Measurements from ENCODE around the gene RXYLT1.
A peak's percentile ranks its signal among the peaks of the same experiment; 100 is the strongest.
"Not testable (repeated sequence)": the region's sequence is repeated elsewhere in the genome, so short reads cannot be mapped to it uniquely, and the experiment has no call there.

Gene RXYLT1, protein sequence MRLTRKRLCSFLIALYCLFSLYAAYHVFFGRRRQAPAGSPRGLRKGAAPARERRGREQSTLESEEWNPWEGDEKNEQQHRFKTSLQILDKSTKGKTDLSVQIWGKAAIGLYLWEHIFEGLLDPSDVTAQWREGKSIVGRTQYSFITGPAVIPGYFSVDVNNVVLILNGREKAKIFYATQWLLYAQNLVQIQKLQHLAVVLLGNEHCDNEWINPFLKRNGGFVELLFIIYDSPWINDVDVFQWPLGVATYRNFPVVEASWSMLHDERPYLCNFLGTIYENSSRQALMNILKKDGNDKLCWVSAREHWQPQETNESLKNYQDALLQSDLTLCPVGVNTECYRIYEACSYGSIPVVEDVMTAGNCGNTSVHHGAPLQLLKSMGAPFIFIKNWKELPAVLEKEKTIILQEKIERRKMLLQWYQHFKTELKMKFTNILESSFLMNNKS

GRCh38 chr12:63779498-63780481, at the start of gene RXYLT1:
Gene RXYLT1, plus strand, starts transcription at chr12:63779909. Its CDS starts 52 bp downstream, at chr12:63779961.
- intact Hi-C loops (cut with micrococcal nuclease) = no loop called here

GRCh38 chr12:63732779-63733178, 46.9 kb upstream of the RXYLT1 start:
- H3K9me3 Mint-ChIP-seq; H3K36me3 Mint-ChIP-seq (ENCODE audit: low read depth); H3K27me3 Mint-ChIP-seq; intact Hi-C loops (cut with micrococcal nuclease); H3K4me1 Mint-ChIP-seq (ENCODE audit: low read depth); H3K27ac Mint-ChIP-seq; H3K4me3 Mint-ChIP-seq: not testable (repeated sequence)

More at GRCh38 chr12:63779498-63780481, at the start of gene RXYLT1:
- Mint-ChIP-seq H3K27me3 (no peaks in the 10 kb centered on the region), H3K27ac (peak within 1 kb of the TSS; percentile 94), H3K36me3 (ENCODE audit: low read depth) (peaks cover 19% of the 10 kb centered on the region), H3K4me1 (ENCODE audit: low read depth) (peaks cover 11% of the 10 kb centered on the region), H3K4me3 (peak within 1 kb of the TSS; percentile 91), H3K9me3 (no peaks in the 10 kb centered on the region)

GRCh38 chr12:63733585-63733984, 46.1 kb upstream of the RXYLT1 start:
- intact Hi-C loops (cut with micrococcal nuclease); H3K27me3 Mint-ChIP-seq; H3K36me3 Mint-ChIP-seq (ENCODE audit: low read depth); H3K27ac Mint-ChIP-seq; H3K9me3 Mint-ChIP-seq; H3K4me1 Mint-ChIP-seq (ENCODE audit: low read depth); H3K4me3 Mint-ChIP-seq: not testable (repeated sequence)

- H3K27me3 Mint-ChIP-seq; H3K36me3 Mint-ChIP-seq (ENCODE audit: low read depth); H3K4me1 Mint-ChIP-seq (ENCODE audit: low read depth); H3K27ac Mint-ChIP-seq; H3K9me3 Mint-ChIP-seq; intact Hi-C loops (cut with micrococcal nuclease); H3K4me3 Mint-ChIP-seq: not testable (repeated sequence)
Measured at GRCh38 chr12:63740551-63740950, 39.2 kb upstream of the RXYLT1 start.

- H3K36me3 Mint-ChIP-seq (ENCODE audit: low read depth); H3K4me1 Mint-ChIP-seq (ENCODE audit: low read depth); H3K9me3 Mint-ChIP-seq; H3K27ac Mint-ChIP-seq; H3K27me3 Mint-ChIP-seq; H3K4me3 Mint-ChIP-seq; intact Hi-C loops (cut with micrococcal nuclease): not testable (repeated sequence)
Measured at GRCh38 chr12:63741431-63741830, 38.3 kb upstream of the RXYLT1 start.

- intact Hi-C loops (cut with micrococcal nuclease); H3K9me3 Mint-ChIP-seq; H3K4me3 Mint-ChIP-seq: not testable (repeated sequence)
Measured at GRCh38 chr12:63744110-63744509, 35.6 kb upstream of the RXYLT1 start.

GRCh38 chr12:63746470-63746869, 33.2 kb upstream of the RXYLT1 start:
- H3K4me1 Mint-ChIP-seq (ENCODE audit: low read depth); intact Hi-C loops (cut with micrococcal nuclease); H3K27ac Mint-ChIP-seq; H3K9me3 Mint-ChIP-seq; H3K4me3 Mint-ChIP-seq; H3K27me3 Mint-ChIP-seq; H3K36me3 Mint-ChIP-seq (ENCODE audit: low read depth): not testable (repeated sequence)

More at GRCh38 chr12:63744110-63744509, 35.6 kb upstream of the RXYLT1 start:
- H3K4me1 Mint-ChIP-seq (ENCODE audit: low read depth); H3K27ac Mint-ChIP-seq; H3K36me3 Mint-ChIP-seq (ENCODE audit: low read depth); H3K27me3 Mint-ChIP-seq: not testable (repeated sequence)

GRCh38 chr12:63747136-63747535, 32.6 kb upstream of the RXYLT1 start:
- H3K9me3 Mint-ChIP-seq; H3K27ac Mint-ChIP-seq; H3K27me3 Mint-ChIP-seq; H3K36me3 Mint-ChIP-seq (ENCODE audit: low read depth); intact Hi-C loops (cut with micrococcal nuclease); H3K4me1 Mint-ChIP-seq (ENCODE audit: low read depth); H3K4me3 Mint-ChIP-seq: not testable (repeated sequence)

DNA sequence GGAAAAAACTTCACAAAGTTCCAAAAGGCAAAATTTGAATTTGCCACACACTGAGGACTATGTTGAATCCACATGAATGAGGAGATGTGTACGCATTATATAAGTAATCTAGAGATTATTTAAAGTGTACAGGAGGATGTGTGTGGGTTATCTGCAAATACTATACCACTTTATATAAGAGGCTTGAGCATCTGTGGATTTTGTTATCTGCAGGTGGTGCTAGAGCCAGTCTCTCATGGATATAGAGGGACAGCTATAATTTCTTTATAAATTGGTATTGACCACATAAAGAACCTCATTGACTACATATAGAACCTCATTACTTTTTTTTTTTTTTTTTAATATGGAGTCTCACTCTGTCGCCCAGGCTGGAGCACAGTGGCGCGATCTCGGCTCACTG, 32.2 kb upstream of the RXYLT1 start:
- no peaks in the 10 kb centered on the region for H3K27me3 Mint-ChIP-seq
- H3K36me3 Mint-ChIP-seq (ENCODE audit: low read depth) = no peaks in the 10 kb centered on the region
- H3K9me3 Mint-ChIP-seq = no peaks in the 10 kb centered on the region
- H3K4me3 Mint-ChIP-seq = no peak overlapping the region
- intact Hi-C loops (cut with micrococcal nuclease) = no loop called here
- no peak overlapping the region for H3K27ac Mint-ChIP-seq
- H3K4me1 Mint-ChIP-seq (ENCODE audit: low read depth) = peaks cover 5% of the 10 kb centered on the region

GRCh38 chr12:63752283-63752682, 27.4 kb upstream of the RXYLT1 start:
- no peaks in the 10 kb centered on the region for H3K36me3 Mint-ChIP-seq (ENCODE audit: low read depth)
- peaks cover 5% of the 10 kb centered on the region for H3K4me1 Mint-ChIP-seq (ENCODE audit: low read depth)
- H3K9me3 Mint-ChIP-seq = no peaks in the 10 kb centered on the region
- H3K27ac Mint-ChIP-seq = no peak overlapping the region
- no peaks in the 10 kb centered on the region for H3K27me3 Mint-ChIP-seq
- H3K4me3 Mint-ChIP-seq = no peak overlapping the region
- intact Hi-C loops (cut with micrococcal nuclease) = no loop called here

DNA sequence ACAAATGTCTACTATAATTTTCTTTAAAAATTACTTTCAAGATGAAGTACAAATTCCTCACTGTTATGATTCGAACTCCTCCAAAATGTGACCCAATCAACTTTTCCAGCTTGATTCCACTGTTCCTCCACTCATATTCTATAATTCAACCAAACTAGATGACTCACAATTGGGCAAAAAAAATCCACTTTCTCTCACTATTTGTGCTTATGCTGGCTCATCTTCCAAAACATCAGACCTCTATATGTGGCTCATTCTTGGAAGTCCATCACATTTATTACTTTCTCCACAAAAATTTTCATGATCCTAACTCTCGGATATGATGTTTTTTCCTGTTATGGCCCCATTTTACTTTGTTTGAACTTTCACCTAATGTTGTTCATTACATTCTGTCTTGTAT, 26.9 kb upstream of the RXYLT1 start:
- Mint-ChIP-seq H3K27ac (no peak overlapping the region), H3K4me1 (ENCODE audit: low read depth) (peaks cover 5% of the 10 kb centered on the region), H3K9me3 (no peaks in the 10 kb centered on the region), H3K4me3 (no peak overlapping the region), H3K36me3 (ENCODE audit: low read depth) (no peaks in the 10 kb centered on the region), H3K27me3 (no peaks in the 10 kb centered on the region)
- intact Hi-C loops (cut with micrococcal nuclease) = no loop called here

- Mint-ChIP-seq H3K27ac (no peak overlapping the region), H3K4me1 (ENCODE audit: low read depth) (peaks cover 5% of the 10 kb centered on the region), H3K27me3 (no peaks in the 10 kb centered on the region), H3K36me3 (ENCODE audit: low read depth) (no peaks in the 10 kb centered on the region), H3K9me3 (no peaks in the 10 kb centered on the region), H3K4me3 (no peak overlapping the region)
- intact Hi-C loops (cut with micrococcal nuclease) = no loop called here
Measured at GRCh38 chr12:63753743-63754142, 26.0 kb upstream of the RXYLT1 start.

DNA sequence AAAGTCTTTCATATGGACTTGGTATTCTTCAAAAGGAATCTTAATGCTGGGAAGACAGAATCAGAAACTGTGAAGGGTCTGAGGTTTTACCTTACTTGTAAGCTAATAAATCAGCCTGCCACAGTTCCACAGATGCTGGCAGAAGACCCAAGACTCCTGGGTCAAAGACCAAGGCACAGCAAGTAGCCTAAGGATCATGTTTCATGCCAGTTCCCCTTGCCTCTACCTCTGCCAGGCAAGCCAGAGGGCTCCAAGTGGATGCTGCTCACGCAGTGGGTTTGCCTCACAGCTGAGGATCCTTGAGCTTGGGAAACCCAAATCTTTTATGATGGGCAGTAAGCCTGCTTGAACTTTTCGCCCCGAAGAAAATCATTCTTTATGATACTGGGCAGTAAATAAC, 15.2 kb upstream of the RXYLT1 start:
- H3K4me3 Mint-ChIP-seq = no peak overlapping the region
- H3K9me3 Mint-ChIP-seq = no peaks in the 10 kb centered on the region
- H3K4me1 Mint-ChIP-seq (ENCODE audit: low read depth) = no peaks in the 10 kb centered on the region
- intact Hi-C loops (cut with micrococcal nuclease) = no loop called here
- H3K27me3 Mint-ChIP-seq = no peaks in the 10 kb centered on the region
- no peak overlapping the region for H3K27ac Mint-ChIP-seq
- H3K36me3 Mint-ChIP-seq (ENCODE audit: low read depth) = no peaks in the 10 kb centered on the region

DNA sequence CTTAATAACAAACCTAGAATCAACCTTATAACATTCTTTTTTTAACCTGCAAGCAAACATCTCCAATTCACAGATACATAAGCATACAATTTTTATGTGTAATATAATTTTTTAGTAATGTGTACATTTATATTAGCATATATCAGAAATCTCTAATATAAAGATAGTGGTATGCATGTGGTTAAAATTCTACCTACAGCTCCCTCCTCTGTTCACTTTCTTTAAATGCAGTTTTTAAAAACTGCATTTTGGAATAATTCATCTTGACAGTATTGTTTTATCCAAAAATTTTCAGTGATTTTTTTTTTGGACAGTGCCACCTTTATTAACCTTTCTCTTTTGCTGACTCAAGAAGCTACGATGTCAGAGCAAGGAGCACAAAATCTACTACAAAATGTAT, 13.2 kb upstream of the RXYLT1 start:
- H3K36me3 Mint-ChIP-seq (ENCODE audit: low read depth) = no peaks in the 10 kb centered on the region
- intact Hi-C loops (cut with micrococcal nuclease) = no loop called here
- H3K9me3 Mint-ChIP-seq = no peaks in the 10 kb centered on the region
- no peaks in the 10 kb centered on the region for H3K4me1 Mint-ChIP-seq (ENCODE audit: low read depth)
- H3K27me3 Mint-ChIP-seq = no peaks in the 10 kb centered on the region
- H3K27ac Mint-ChIP-seq = no peak overlapping the region
- H3K4me3 Mint-ChIP-seq = no peak overlapping the region
